ENCODE measurements around the gene ERCC6L2. TPM values are rescaled to one million over a fixed set of nuclear protein-coding genes. Genes with fewer than 3 reads are reported as not detected.

The ERCC6L2 gene
- polyA plus RNA-seq, 4 donors: 4.9 to 27.5 (median 9.3) TPM

DNA sequence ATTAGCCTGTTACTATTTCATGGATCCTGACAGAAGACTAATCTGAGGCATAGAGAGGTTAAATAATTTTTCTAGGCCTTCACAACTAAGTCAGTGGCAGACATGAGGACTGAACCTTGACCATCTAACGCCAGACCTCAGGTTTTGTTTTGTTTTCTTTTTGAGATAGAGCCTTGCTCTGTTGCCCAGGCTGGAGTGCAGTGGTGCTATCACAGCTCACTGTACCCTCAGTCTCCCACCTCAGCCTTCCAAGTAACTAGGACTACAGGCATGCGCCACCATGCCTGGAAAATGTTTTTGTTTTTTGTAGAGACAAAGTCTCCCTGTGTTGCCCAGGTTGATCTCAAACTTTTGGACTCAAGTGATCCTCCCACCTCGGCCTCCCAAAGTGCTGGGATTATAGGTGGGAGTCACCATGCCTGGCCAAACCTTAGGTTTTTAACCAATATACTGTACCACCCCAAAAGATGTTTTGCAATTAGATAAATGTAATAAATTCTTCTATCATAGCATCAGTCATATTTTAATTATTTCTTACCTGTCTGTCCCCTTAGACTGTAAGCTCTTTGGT is 35.4 kb downstream of the ERCC6L2 start:
- DNase-seq: no peak
- peaks cover 2% of the 10 kb centered on the region in 3 donors for H3K36me3 ChIP-seq (ENCODE audit: control insufficient read depth in 3 of 3, insufficient read depth in 2 of 3, low read depth in 1 of 3, low read length in 3 of 3)
- H3K9me3 ChIP-seq (ENCODE audit: control insufficient read depth in 2 of 2, insufficient read depth in 1 of 2, low read depth in 1 of 2, low read length in 1 of 2): peaks cover 0 to 2% of the 10 kb centered on the region in 2 donors
- no peaks in the 10 kb centered on the region for H3K4me1 ChIP-seq (ENCODE audit: control insufficient read depth in 3 of 3, insufficient read depth in 2 of 3, low read depth in 1 of 3, low read length in 2 of 3)
- H3K27me3 ChIP-seq (ENCODE audit: control insufficient read depth in 3 of 3, insufficient read depth in 3 of 3, low read length in 3 of 3): no peaks in the 10 kb centered on the region
- no peak for FAIRE-seq
- H3K27ac ChIP-seq (ENCODE audit: low read depth in 1 of 3, low read length in 2 of 3): no peak overlapping the region
- 73 to 88% (median 76%) methylated on average over 3 of the region's 3 CpGs for WGBS, 3 donors
- no peak overlapping the region for H3K4me3 ChIP-seq (ENCODE audit: low read depth in 1 of 3, low read length in 3 of 3)

DNA sequence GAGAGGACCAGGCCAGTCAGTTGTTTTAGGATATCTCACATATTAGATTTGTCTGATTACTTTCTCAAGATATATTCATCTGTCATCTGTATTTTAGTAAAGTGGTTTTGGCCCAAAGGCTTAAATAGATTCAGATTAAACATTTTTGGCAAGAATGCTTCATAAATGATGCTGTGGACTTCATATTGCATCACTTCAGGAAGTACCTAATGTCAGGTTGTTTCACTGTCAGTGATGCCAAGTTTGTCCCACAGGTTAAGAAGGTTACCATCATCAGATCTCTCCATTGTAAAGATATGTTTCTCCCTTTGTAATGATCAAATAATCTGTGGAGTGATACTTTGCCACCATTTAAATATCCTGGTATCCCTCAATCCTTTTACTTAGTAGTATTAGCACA is 37.3 kb downstream of the ERCC6L2 start:
- FAIRE-seq: no peak
- no peak for DNase-seq
- H3K4me1 ChIP-seq (ENCODE audit: control insufficient read depth in 3 of 3, insufficient read depth in 2 of 3, low read depth in 1 of 3, low read length in 2 of 3): no peaks in the 10 kb centered on the region
- H3K9me3 ChIP-seq (ENCODE audit: control insufficient read depth in 2 of 2, insufficient read depth in 1 of 2, low read depth in 1 of 2, low read length in 1 of 2): no peaks in the 10 kb centered on the region
- H3K4me3 ChIP-seq (ENCODE audit: low read depth in 1 of 3, low read length in 3 of 3): no peak overlapping the region
- H3K36me3 ChIP-seq (ENCODE audit: control insufficient read depth in 3 of 3, insufficient read depth in 2 of 3, low read depth in 1 of 3, low read length in 3 of 3): peaks cover 2 to 8% (median 5%) of the 10 kb centered on the region in 3 donors
- no peak overlapping the region for H3K27ac ChIP-seq (ENCODE audit: low read depth in 1 of 3, low read length in 2 of 3)
- H3K27me3 ChIP-seq (ENCODE audit: control insufficient read depth in 3 of 3, insufficient read depth in 3 of 3, low read length in 3 of 3): no peaks in the 10 kb centered on the region

DNA sequence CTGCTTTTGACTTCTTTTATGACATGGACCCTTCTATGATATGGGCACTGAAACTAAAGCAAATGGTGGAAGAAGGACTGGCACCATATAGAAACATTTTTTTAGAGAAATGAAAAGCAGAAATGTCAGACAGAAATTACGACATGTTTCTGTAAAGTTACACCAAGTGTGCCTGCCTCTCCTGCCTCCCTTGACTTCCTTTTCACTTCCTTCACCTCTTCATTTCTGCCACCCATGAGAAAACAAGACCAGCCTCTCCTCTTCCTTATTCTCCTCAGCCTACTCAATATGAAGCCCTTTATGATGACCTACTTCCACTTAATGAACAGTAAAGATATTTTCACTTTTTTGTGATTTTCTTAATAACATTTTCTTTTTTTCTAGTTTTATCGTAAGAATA is 44.5 kb downstream of the ERCC6L2 start:
- no peak for FAIRE-seq
- peaks cover 2 to 6% (median 3%) of the 10 kb centered on the region in 3 donors for H3K36me3 ChIP-seq (ENCODE audit: control insufficient read depth in 3 of 3, insufficient read depth in 2 of 3, low read depth in 1 of 3, low read length in 3 of 3)
- 89 to 100% (median 91%) methylated on average over 2 of the region's 2 CpGs for WGBS, 3 donors

DNA sequence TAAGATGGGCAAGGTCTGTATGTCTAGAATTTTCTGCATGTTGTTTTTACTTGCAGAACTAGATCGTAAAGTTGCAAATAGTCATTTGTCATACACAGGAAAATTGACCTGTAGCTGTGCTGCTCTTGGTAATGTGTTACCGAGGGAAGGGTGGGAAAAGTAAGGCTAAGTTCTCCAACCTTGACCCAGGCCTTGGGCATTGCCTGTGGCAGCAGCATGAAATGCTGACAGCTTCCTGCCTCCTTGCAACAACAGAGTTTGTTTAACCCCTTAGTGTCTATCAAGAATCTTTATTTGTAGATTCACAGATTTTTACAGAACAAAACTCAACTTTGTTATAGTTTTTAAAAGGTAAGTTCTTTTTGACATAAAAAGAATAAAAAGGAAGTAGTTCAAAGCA is 48.3 kb downstream of the ERCC6L2 start:
- no peak overlapping the region for H3K4me3 ChIP-seq (ENCODE audit: low read depth in 1 of 3, low read length in 3 of 3)
- H3K27ac ChIP-seq (ENCODE audit: low read depth in 1 of 3, low read length in 2 of 3): no peak overlapping the region
- 44 to 58% (median 50%) methylated on average over 2 of the region's 2 CpGs for WGBS, 3 donors
- no peaks in the 10 kb centered on the region for H3K27me3 ChIP-seq (ENCODE audit: control insufficient read depth in 3 of 3, insufficient read depth in 3 of 3, low read length in 3 of 3)
- DNase-seq (peak; percentile 3 to 45), FAIRE-seq (no peak)
- no peaks in the 10 kb centered on the region for H3K9me3 ChIP-seq (ENCODE audit: control insufficient read depth in 2 of 2, insufficient read depth in 1 of 2, low read depth in 1 of 2, low read length in 1 of 2)
- peaks cover 0 to 11% (median 0%) of the 10 kb centered on the region in 3 donors for H3K4me1 ChIP-seq (ENCODE audit: control insufficient read depth in 3 of 3, insufficient read depth in 2 of 3, low read depth in 1 of 3, low read length in 2 of 3)
- H3K36me3 ChIP-seq (ENCODE audit: control insufficient read depth in 3 of 3, insufficient read depth in 2 of 3, low read depth in 1 of 3, low read length in 3 of 3): peaks cover 0 to 4% (median 0%) of the 10 kb centered on the region in 3 donors

More for the DNA sequence above, 44.5 kb downstream of the ERCC6L2 start:
- Histone ChIP-seq H3K27ac (ENCODE audit: low read depth in 1 of 3, low read length in 2 of 3) (no peak overlapping the region), H3K9me3 (ENCODE audit: control insufficient read depth in 2 of 2, insufficient read depth in 1 of 2, low read depth in 1 of 2, low read length in 1 of 2) (no peaks in the 10 kb centered on the region), H3K4me3 (ENCODE audit: low read depth in 1 of 3, low read length in 3 of 3) (no peak overlapping the region), H3K4me1 (ENCODE audit: control insufficient read depth in 3 of 3, insufficient read depth in 2 of 3, low read depth in 1 of 3, low read length in 2 of 3) (peaks cover 0 to 8% (median 0%) of the 10 kb centered on the region in 3 donors), H3K27me3 (ENCODE audit: control insufficient read depth in 3 of 3, insufficient read depth in 3 of 3, low read length in 3 of 3) (no peaks in the 10 kb centered on the region)
- DNase-seq: no peak

DNA sequence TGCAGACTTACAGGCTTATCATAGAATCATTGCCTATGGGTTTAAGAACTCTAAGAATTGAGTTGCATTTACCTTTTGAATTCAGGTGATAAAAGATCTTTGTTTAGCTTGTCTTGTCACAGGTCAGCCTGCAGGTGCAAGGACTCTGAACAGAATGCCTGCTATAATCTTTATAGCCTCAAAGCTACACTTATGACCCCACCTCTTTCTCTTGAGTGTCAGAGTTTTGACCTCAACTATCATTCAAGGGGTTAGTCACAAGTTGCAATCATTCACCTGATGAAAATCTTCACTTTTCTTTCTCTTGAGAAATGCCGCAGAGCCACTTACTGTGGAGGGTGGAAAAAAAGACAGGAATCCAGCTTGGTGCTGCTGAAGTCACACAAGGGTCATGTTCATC is 49.5 kb downstream of the ERCC6L2 start:
- FAIRE-seq (no peak), DNase-seq (peak; percentile 33 to 67)
- Histone ChIP-seq H3K27me3 (ENCODE audit: control insufficient read depth in 3 of 3, insufficient read depth in 3 of 3, low read length in 3 of 3) (no peaks in the 10 kb centered on the region), H3K4me1 (ENCODE audit: control insufficient read depth in 3 of 3, insufficient read depth in 2 of 3, low read depth in 1 of 3, low read length in 2 of 3) (peaks cover 0 to 11% (median 0%) of the 10 kb centered on the region in 3 donors), H3K4me3 (ENCODE audit: low read depth in 1 of 3, low read length in 3 of 3) (no peak overlapping the region), H3K36me3 (ENCODE audit: control insufficient read depth in 3 of 3, insufficient read depth in 2 of 3, low read depth in 1 of 3, low read length in 3 of 3) (peaks cover 0 to 4% (median 3%) of the 10 kb centered on the region in 3 donors), H3K27ac (ENCODE audit: low read depth in 1 of 3, low read length in 2 of 3) (no peak overlapping the region), H3K9me3 (ENCODE audit: control insufficient read depth in 2 of 2, insufficient read depth in 1 of 2, low read depth in 1 of 2, low read length in 1 of 2) (no peaks in the 10 kb centered on the region)
- WGBS, 3 donors: 83 to 93% (median 89%) methylated on average over 1 of the region's 1 CpG

DNA sequence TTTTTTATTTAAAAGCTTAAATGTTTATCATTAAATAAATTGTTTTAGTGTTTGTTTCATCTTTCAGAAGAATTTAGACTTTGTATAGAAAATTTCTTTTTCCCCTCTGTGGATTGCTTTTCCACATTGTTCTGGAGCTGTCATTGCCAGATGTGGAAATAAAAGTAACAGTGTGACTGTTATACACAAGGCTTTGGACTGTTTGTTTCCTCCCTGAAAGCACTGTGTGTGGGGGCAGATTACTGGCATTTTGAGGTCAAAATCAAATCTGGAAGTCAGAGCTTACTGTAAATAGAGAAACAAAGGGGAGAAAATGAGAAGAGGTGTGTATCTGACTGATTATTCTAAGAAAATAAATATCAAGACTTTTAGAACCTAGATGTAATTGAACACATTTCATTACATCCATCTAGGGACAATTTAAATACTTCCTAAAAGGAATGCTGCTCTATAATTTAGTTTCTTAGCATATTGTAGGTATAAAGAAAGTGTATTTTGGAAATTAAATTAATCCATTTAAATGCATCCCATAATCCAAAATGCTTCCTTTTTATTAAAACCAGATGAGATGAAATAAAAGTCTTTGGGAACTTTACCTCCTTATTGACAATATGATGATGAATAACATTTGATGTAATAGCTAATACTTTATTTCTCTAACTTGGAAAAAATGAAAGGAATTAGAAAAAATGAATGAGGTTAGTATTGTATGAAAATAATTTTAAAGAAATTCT is 51.9 kb downstream of the ERCC6L2 start:
- peaks cover 0 to 11% (median 0%) of the 10 kb centered on the region in 3 donors for H3K4me1 ChIP-seq (ENCODE audit: control insufficient read depth in 3 of 3, insufficient read depth in 2 of 3, low read depth in 1 of 3, low read length in 2 of 3)
- H3K27ac ChIP-seq (ENCODE audit: low read depth in 1 of 3, low read length in 2 of 3): no peak overlapping the region
- no peak overlapping the region for H3K4me3 ChIP-seq (ENCODE audit: low read depth in 1 of 3, low read length in 3 of 3)
- H3K9me3 ChIP-seq (ENCODE audit: control insufficient read depth in 2 of 2, insufficient read depth in 1 of 2, low read depth in 1 of 2, low read length in 1 of 2): no peaks in the 10 kb centered on the region
- peak; percentile 82 for FAIRE-seq
- H3K36me3 ChIP-seq (ENCODE audit: control insufficient read depth in 3 of 3, insufficient read depth in 2 of 3, low read depth in 1 of 3, low read length in 3 of 3): peaks cover 0 to 7% (median 4%) of the 10 kb centered on the region in 3 donors
- no peaks in the 10 kb centered on the region for H3K27me3 ChIP-seq (ENCODE audit: control insufficient read depth in 3 of 3, insufficient read depth in 3 of 3, low read length in 3 of 3)
- DNase-seq: no peak

DNA sequence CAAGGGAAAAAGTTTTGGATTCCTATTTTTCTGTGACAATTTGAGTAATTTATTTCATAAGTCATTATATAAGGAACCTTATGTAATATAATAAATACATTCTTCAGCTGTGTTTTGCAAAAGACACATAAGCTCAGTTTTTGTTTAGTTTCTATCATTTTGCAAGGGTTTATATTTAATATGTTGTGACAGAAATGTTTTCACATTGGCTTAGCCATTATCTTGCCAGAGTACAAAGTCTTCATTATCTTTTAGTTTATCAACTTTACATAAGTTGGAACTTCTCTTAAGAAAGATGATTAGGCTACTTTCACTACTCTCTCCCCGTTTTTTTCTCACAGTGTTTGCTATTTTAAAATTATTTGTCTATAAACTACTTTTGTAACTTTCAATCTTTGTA is 54.8 kb downstream of the ERCC6L2 start:
- Histone ChIP-seq H3K36me3 (ENCODE audit: control insufficient read depth in 3 of 3, insufficient read depth in 2 of 3, low read depth in 1 of 3, low read length in 3 of 3) (peaks cover 2 to 11% (median 4%) of the 10 kb centered on the region in 3 donors), H3K4me1 (ENCODE audit: control insufficient read depth in 3 of 3, insufficient read depth in 2 of 3, low read depth in 1 of 3, low read length in 2 of 3) (peaks cover 0 to under 1% (median 0%) of the 10 kb centered on the region in 3 donors), H3K9me3 (ENCODE audit: control insufficient read depth in 2 of 2, insufficient read depth in 1 of 2, low read depth in 1 of 2, low read length in 1 of 2) (no peaks in the 10 kb centered on the region), H3K27ac (ENCODE audit: low read depth in 1 of 3, low read length in 2 of 3) (no peak overlapping the region), H3K4me3 (ENCODE audit: low read depth in 1 of 3, low read length in 3 of 3) (no peak overlapping the region), H3K27me3 (ENCODE audit: control insufficient read depth in 3 of 3, insufficient read depth in 3 of 3, low read length in 3 of 3) (no peaks in the 10 kb centered on the region)
- WGBS, 3 donors: 41 to 49% (median 42%) methylated on average over 1 of the region's 1 CpG
- FAIRE-seq: no peak
- DNase-seq: no peak

DNA sequence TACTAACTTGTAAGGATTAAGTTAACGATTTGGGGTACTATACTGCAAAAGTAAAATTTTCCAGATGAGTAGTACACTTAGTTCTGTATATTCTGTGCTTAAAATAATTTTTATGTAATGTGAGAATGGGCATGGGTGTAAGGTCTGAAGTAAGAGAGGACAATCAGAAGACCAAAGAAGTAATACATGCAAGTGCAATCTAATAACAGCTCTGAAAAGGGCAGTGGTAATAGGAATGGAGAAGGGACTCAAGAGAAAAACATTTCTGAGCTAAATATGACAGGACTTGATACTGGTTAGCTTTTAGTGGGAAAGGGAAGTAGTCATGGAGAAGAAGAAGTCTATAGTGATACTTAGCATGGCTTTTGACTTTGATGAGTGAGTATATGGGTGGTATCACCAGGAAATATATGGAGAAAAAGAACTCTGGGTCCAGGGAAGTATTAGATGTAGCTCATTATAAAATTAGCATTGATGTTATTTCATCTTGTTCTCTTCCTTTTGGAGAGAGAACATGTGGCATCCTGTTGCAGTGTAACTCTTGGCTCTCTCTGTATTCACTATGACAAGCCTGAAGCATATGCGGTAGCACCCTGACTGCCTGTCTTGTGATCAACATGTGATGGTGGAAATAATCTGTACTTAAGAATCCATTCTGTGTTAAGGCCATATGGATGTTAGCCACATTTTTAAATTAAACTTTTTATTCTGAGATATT is 60.5 kb downstream of the ERCC6L2 start:
- no peak overlapping the region for H3K27ac ChIP-seq (ENCODE audit: low read depth in 1 of 3, low read length in 2 of 3)
- H3K4me1 ChIP-seq (ENCODE audit: control insufficient read depth in 3 of 3, insufficient read depth in 2 of 3, low read depth in 1 of 3, low read length in 2 of 3): no peaks in the 10 kb centered on the region
- WGBS, 3 donors: 97 to 100% (median 99%) methylated on average over 2 of the region's 2 CpGs
- H3K9me3 ChIP-seq (ENCODE audit: control insufficient read depth in 2 of 2, insufficient read depth in 1 of 2, low read depth in 1 of 2, low read length in 1 of 2): peaks cover 0 to 4% of the 10 kb centered on the region in 2 donors
- H3K27me3 ChIP-seq (ENCODE audit: control insufficient read depth in 3 of 3, insufficient read depth in 3 of 3, low read length in 3 of 3): no peaks in the 10 kb centered on the region
- DNase-seq (no peak), FAIRE-seq (no peak)
- H3K36me3 ChIP-seq (ENCODE audit: control insufficient read depth in 3 of 3, insufficient read depth in 2 of 3, low read depth in 1 of 3, low read length in 3 of 3): peaks cover 2 to 12% (median 6%) of the 10 kb centered on the region in 3 donors
- H3K4me3 ChIP-seq (ENCODE audit: low read depth in 1 of 3, low read length in 3 of 3): no peak overlapping the region
